ENCODE data around the gene HDAC4. TPM values are rescaled to one million over a fixed set of nuclear protein-coding genes. Genes with fewer than 3 reads are reported as not detected.

HDAC4 gene
- total RNA-seq, 4 donors from 2014 or later: 12.9 to 91.6 (median 39.8) TPM

- TF ChIP-seq CTCF (IDR thresholded peaks at IDR 0.05): no peak
- TF ChIP-seq POLR2A (IDR thresholded peaks at IDR 0.05): no peak
- Histone ChIP-seq H3K4me1 (peaks cover 9 to 21% of the 10 kb centered on the region in 2 donors), H3K36me3 (no peaks in the 10 kb centered on the region), H3K27me3 (no peaks in the 10 kb centered on the region), H3K9me3 (no peaks in the 10 kb centered on the region), H3K4me3 (replicated peaks in 1 of 3) (no peak overlapping the region), H3K27ac (peak overlapping the region; percentile 19 to 66 (median 64))
- DNase-seq: peak; percentile 57 to 62
- 39 to 42% methylated on average over 19 to 20 of the region's 20 CpGs for WGBS, 2 donors
- intact Hi-C loops (cut with DNase I): no loop called here
Observed at GRCh38 chr2:239368906-239369552, 31.8 kb downstream of the HDAC4 start.

GRCh38 chr2:239368321-239368720, 32.5 kb downstream of the HDAC4 start:
- intact Hi-C loops (cut with DNase I): no loop called here
- no peaks in the 10 kb centered on the region for H3K36me3 ChIP-seq
- no peak for DNase-seq
- TF ChIP-seq POLR2A (IDR thresholded peaks at IDR 0.05) (no peak), CTCF (IDR thresholded peaks at IDR 0.05) (no peak)
- 84 to 87% methylated on average over 8 to 9 of the region's 9 CpGs for WGBS, 2 donors
- peaks cover 9 to 21% of the 10 kb centered on the region in 2 donors for H3K4me1 ChIP-seq
- H3K27me3 ChIP-seq: no peaks in the 10 kb centered on the region
- peak overlapping the region in 1 of 3 donors; percentile 64 for H3K27ac ChIP-seq
- H3K9me3 ChIP-seq: no peaks in the 10 kb centered on the region
- H3K4me3 ChIP-seq (replicated peaks in 1 of 3): no peak overlapping the region

DNA sequence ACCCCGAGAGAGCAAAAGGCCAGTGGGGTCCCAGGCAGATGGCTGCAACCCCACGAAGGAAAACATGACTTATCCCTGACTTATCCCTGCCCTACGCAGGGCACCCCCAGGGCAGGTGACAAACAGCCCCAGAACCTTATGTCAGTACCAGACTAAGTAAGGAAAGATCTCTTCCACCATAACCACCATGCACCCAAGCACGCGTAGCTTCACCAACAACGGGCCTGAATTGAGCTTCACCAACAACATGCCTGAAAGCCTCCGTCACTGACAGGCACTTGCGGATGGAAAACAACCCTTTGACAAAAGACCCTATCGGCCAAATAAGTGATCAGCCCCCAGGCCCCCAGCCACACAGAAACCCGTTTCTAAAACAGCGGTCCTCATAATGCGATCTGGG, 34.1 kb downstream of the HDAC4 start:
- DNase-seq: no peak
- WGBS, 2 donors: 94% methylated on average over 12 of the region's 12 CpGs
- Histone ChIP-seq H3K4me1 (peaks cover 9 to 21% of the 10 kb centered on the region in 2 donors), H3K4me3 (replicated peaks in 1 of 3) (no peak overlapping the region), H3K27me3 (no peaks in the 10 kb centered on the region), H3K36me3 (no peaks in the 10 kb centered on the region), H3K27ac (no peak overlapping the region), H3K9me3 (no peaks in the 10 kb centered on the region)
- no peak for TF ChIP-seq CTCF (IDR thresholded peaks at IDR 0.05)
- TF ChIP-seq POLR2A (IDR thresholded peaks at IDR 0.05): no peak
- intact Hi-C loops (cut with DNase I): no loop called here

- DNase-seq: no peak
- H3K27me3 ChIP-seq: no peaks in the 10 kb centered on the region
- no peaks in the 10 kb centered on the region for H3K36me3 ChIP-seq
- H3K27ac ChIP-seq: no peak overlapping the region
- intact Hi-C loops (cut with DNase I): no loop called here
- H3K4me1 ChIP-seq: peaks cover 9 to 21% of the 10 kb centered on the region in 2 donors
- TF ChIP-seq CTCF (IDR thresholded peaks at IDR 0.05) (no peak), POLR2A (IDR thresholded peaks at IDR 0.05) (no peak)
- H3K4me3 ChIP-seq (replicated peaks in 1 of 3): no peak overlapping the region
- WGBS, 2 donors: 90 to 94% methylated on average over 26 to 28 of the region's 32 CpGs
- no peaks in the 10 kb centered on the region for H3K9me3 ChIP-seq
Observed at GRCh38 chr2:239365782-239366435, 34.9 kb downstream of the HDAC4 start.

- intact Hi-C loops (cut with DNase I): no loop called here
- H3K9me3 ChIP-seq: no peaks in the 10 kb centered on the region
- TF ChIP-seq POLR2A (IDR thresholded peaks at IDR 0.05) (no peak), CTCF (IDR thresholded peaks at IDR 0.05) (no peak)
- H3K27ac ChIP-seq: no peak overlapping the region
- H3K36me3 ChIP-seq: no peaks in the 10 kb centered on the region
- no peaks in the 10 kb centered on the region for H3K27me3 ChIP-seq
- WGBS, 2 donors: 86 to 88% methylated on average over 5 to 11 of the region's 11 CpGs
- DNase-seq: no peak
- peaks cover 9 to 19% of the 10 kb centered on the region in 2 donors for H3K4me1 ChIP-seq
- H3K4me3 ChIP-seq (replicated peaks in 1 of 3): no peak overlapping the region
Observed at GRCh38 chr2:239365071-239365781, 35.6 kb downstream of the HDAC4 start.
